Measurements from ENCODE around the gene TAF12.
A peak's percentile ranks its signal among the peaks of the same experiment; 100 is the strongest.
"Not testable (repeated sequence)": the region's sequence is repeated elsewhere in the genome, so short reads cannot be mapped to it uniquely, and the experiment has no call there.

Gene TAF12, protein sequence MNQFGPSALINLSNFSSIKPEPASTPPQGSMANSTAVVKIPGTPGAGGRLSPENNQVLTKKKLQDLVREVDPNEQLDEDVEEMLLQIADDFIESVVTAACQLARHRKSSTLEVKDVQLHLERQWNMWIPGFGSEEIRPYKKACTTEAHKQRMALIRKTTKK

DNA sequence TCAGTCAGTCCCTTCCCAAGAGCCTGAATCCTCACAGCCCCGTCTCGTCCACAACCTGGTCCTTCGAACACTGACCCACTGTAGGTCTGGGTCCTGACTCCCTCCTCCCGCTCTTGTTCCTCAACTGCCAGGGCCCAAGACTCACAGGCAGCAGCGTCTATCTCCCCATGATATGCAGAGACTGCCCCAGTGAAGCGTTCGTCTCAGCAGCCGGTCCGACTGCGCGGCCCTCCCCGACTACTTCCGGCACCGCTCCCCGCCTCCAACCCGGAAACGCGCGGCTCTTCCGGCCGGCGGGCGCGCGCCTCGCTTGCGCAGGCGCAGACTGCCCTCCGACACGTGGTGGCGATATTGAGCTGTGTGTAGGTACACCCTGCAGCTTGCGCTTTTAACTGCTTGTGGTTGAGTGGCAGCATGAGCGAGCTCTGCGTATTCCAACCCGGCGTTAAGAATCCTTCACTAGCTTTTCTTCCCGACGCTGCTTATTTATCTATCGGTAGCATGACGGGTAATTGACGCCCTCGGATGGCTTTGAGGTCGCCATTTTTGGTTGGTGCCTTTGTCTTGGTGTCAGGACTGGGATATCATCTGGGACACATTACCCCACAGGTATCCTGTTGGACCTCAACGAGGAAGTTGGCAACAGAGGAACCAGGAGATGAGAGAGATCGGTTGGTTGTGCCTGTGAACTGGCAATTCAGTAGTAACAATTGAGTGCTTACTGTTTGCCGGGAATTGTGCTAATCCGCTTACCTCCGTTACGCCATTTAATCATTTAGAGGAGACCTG is at the start of gene TAF12:
Gene TAF12 (minus strand): TSS at position 221 of the 789 bp plus-strand sequence. CDS start 20,986 bp downstream, outside the sequence.
- DNase-seq = peak; percentile 95

DNA sequence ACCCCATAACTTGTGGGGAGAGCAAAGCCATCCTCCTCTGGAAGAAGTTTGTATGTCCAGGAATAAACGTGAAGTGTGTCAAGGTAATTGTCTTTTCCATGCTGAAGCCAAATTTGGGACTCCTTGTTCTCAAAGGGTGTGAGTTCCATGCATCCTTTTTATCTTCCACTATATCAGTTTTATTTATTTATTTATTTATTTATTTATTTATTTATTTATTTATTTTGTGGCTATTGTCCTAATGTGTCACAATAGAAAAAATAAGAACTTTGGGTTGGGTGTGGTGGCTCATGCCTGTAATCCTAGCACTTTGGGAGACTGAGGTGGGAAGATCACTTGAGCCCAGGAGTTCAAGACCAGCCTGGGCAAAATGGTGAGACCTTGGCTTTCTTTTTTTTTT is 48.8 kb upstream of the TAF12 start:
- not testable (repeated sequence) for DNase-seq

DNA sequence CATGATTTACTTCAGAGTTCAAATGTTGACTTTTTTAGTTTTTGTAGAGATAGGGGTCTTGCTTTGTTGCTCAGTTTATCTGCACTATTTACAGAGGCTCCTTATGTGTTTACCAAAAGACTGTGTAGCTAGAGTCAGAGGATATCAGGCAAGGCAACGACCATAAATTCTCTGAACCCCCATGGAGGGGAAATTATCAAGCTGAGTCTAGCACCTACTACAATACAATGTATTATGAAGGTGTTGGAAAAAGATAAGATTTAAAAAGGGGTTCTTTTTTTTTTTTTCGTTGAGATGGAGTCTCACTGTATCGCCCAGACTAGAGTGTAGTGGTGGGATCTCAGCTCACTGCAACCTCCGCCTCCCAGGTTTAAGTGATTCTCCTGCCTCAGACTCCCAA is 42.1 kb upstream of the TAF12 start:
- no peak for DNase-seq

DNA sequence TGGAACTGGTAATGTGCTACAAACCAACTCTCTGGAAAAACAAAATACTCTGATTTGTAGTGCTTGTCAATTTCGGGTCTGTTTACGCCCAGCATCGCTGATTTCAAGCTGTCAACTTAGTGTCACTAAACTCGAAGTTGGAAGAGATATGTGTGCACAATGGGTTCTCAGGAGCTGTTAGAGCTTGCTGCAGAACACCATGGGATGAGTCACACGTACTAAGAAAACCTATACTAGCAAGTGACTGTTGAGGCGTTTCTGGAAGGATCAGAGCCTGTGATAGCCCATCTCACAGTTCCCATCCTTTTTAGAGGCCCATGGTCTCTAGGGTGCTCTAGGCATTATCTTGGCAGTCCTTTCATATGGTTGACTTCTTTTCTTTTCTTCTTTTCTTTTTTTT is 40.0 kb upstream of the TAF12 start:
- no peak for DNase-seq

DNA sequence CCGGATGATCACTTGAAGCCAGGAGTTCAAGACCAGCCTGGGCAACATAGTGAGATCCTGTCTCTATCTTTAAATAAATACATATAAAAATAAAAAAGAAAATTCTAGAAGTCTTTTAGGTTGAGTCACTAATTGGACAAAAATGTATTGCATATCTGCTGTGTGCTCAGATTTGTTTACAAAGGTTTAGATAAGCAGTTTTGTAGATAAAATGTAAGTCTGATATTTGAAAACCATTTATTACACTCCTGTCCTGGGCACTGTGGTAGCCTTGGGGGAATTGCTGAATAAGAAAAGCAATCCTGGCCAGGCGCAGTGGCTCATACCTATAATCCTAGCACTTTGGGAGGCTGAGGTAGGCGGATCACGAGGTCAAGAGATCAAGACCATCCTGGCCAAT is 37.3 kb upstream of the TAF12 start:
- DNase-seq = no peak

DNA sequence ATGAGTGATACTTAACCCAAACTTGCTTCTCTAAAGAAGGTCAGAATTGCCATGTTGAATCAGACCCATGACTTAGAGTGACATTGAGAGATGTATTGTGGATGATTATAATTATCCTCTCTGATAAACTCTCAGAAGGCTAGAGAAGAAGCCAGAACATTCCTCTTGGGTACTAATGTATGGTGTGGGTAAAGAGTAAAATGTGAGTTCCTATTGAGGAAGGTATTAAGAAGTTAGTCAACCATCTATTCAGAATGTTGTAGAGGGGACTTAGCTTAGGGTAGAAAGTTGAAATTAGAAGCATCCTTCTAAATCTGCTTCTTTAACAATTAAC is 33.0 kb upstream of the TAF12 start:
- DNase-seq = no peak

DNA sequence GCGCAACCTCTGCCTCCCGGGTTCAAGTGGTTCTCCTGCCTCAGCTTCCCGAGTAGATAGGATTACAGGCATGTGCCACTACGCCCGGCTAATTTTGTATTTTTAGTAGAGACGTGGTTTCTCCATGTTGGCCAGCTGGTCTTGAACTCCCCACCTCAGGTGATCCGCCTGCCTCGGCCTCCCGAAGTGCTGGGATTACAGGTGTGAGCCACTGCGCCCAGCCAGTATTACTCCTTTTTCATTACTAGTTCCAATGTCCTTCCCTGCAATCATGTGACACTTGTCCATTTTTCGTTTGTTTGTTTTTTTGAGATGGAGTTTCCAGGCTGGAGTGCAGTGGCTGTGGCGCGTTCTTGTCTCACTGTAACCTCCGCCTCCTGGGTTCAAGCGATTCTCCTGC is 30.1 kb upstream of the TAF12 start:
- not testable (repeated sequence) for DNase-seq

DNA sequence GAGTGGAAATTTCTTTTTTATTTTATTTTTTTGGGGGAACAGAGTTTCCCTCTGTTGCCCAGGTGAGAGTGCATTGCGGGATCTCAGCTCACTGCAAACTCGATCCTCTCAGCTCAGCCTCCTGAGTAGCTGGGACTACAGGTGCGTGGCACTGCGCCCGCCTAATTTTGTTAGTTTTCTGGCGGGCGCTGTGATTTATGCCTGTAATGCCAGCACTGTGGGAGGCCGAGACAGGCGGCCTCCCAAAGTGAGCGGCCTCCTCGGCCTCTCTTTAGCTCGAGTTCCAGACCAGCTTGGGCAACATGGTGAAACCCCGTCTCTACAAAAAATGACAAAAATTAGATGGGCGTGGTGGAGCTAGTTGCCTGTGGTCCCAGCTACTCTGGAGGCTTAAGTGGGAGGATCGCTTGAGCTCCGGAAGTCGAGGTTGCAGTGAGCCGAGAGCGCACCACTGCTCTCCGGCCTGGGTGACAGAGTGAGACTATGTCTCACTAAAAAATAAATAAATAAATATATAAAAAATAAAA is 28.4 kb upstream of the TAF12 start:
- no peak for DNase-seq

DNA sequence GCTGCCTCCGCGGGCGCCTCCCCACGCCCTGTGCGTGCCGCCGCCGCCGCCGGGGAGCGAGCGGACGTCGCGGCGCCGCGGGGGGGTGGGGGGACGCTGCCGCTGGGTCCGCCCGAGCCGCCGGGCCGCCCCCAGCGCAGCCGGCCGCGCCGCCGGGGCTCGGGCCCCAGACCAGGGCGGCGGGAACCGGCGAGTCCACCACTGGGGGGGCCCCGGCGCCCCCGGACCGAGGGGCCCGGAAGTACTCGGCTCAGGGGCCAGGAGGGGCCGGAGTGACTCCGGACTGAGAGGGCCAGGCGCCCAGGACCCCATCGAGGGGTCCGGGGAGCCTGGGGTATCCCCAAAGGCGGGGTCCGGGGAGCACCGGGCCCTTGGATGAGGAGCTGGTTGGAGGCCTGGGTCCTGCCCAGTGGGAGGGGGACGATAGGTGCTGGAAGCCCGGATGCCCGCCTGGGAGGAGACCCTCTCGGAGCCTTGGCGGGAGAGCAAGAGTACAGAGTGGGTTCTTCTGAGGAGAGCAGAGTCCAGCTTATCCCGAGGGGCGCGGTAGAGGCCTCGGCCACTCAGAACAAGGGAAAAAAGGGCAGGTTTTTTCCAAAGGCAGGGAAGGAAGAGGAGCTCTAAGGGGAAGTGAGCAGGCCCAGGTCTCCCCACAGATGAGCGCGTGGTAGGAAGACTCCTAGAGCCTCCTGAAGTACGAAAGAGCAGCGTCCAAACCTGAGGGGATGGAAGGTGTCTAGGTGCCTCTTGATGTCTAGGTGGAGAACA is 26.3 kb upstream of the TAF12 start:
- peak; percentile 46 for DNase-seq

DNA sequence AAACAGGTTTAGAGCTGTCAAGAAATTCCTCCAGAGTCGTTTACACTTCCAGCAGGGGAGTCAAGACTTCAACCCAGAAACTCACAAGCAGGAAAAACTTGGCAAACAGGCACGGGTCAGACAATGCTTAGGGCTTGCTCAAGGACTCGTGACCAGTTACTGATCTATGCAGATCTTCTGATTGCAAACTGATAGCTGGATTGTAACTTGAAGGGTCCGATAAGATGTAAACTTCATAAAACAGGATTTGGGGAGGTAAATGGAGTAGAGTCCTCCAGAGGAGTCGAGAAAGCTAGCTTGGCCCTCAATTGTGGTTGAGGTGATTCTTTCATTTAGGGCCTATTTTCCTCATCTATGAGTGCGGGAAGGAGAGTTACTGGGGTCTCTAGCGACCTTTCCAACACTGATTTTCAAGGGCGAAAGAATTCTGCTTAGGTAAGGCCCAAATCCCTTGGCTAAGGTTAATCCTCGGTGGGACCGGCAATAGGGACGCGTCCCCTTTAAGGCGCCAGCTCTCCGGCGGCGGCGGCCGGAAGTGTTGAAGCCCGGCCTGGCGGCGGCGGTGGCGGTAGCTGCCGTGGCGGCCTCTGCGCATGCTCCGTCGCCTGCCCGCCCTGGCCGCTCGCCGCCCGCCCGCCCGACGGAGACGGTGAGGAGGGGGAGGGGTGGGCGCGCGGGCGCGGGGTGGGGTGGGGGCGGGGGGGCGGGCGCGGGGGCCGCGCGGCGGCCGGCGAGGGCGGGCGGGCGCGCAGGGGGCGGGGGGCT is 25.5 kb upstream of the TAF12 start, which contains the start of gene GMEB1:
Gene GMEB1 (plus strand): TSS at position 594 of the 765 bp plus-strand sequence. CDS start 14,829 bp downstream, outside the sequence.
- peak; percentile 80 for DNase-seq

DNA sequence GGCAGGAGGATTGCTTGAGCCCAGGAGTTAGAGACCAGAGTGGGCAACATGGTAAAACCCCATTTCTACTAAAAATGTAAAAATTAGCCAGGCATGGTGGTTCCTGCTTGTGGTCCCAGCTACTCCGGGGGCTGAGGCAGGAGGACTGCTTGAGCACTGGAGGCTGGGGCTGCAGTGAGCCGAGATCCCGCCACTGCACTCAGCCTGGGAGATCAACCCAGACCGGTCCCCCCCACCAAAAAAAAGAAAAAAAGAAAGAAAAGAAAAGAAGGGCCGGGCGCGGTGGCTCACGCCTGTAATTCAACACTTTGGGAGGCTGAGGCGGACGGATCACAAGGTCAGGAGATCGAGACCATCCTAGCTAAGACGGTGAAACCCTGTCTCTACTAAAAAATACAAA is 23.9 kb upstream of the TAF12 start:
- DNase-seq = no peak

DNA sequence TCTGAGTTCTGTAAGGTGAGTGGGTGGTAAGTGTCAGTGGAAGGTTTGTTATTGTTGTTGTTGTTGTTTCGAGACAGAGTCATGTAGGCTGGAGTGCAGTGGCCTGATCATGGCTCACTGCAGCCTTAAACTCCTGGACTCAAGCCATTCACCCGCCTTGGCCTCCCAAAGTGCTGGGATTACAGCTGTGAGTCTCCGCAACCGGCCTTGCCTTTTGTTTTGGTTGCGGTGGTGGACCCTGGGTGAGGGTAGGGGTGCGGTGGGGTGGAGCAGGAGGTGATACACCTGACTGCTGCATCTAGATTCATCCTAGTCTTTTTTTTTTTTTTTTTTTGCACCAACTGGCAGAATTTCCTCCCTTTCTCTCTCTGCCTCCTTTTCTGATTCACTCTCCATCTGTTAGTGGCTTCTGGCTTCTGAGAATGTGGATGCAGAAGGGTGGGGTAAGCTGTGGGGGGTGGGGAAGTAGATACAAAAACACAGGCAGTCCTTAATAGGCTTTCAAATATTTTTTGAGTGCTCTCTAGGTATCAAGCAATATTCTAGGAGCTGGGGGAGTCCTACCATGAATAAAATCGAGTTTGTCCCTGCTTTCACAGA is 21.1 kb upstream of the TAF12 start:
- no peak for DNase-seq

DNA sequence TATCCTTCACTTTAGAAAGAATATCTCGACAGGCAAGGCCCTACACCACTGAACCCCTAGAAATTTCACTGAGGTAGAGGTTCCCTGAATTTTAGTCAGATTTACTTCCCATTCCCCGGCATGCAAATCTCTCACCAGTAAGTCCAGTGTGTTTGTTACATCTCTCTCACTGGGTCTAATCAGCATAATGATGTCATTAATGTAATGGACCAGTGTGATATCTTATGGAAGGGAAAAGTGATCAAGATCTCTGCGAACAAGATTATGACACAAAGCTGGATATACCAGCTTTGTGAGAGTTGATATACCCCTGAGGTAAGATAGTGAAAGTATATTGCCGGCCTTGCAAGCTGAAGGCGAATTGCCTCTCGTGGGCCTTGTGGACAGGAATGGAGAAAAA is 13.5 kb upstream of the TAF12 start:
- DNase-seq = no peak

DNA sequence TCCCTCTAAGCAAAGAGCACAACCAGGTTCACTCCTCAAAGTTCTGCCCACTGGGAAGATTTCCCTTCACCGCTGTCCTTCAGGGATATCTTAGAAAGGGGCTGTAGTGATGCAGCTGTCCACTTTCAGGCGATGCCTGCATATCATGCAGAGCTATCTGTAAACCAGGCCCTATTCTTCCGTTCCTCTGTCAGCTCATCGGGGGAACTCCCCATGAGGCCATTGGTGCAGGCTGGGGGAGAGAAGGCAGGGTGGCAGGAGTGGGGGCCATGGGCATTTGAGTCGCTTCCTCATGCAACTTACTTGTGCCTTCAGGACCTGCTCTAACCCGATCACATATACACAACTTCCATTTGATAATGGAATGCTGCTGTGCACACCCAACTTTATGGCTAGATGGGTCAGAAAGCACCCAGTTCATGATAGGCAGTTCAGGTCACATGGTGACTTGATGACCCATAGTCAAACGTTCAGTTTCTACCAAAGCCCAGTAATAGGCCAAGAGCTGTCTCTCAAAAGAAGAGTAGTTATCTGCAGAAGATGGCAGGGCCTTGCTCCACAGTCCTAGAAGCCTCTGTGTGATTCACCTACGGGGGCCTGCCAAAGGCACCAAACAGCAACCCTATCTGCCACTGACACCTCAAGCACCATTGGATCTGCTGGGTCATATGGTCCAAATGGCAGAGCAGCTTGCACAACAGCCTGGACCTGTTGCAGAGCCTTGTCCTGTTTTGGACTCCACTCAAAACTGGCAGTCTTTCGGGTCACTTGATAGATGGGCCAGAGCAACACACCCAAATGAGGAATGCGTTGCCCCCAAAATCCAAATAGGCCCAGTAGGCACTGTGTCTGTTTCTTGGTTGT is 12.8 kb upstream of the TAF12 start:
- DNase-seq = not testable (repeated sequence)

DNA sequence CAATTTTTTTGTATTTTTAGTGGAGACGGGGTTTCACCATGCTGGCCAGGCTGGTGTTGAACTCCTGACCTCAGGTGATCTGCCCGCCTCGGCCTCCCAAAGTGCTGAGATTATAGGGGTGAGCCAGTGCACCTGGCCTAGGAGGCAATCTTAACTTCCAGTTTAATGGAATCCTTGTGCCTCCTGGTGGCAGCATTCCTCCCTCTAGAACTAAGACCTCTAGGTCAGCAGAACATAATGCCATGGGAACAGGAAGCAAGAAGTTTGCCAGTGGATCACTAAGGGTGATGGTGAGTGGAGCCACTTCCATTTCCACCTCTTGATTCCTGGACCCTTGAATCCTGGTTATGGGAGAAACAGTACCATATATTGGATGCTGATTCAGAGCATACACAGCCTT is 11.0 kb upstream of the TAF12 start:
- DNase-seq = not testable (repeated sequence)

DNA sequence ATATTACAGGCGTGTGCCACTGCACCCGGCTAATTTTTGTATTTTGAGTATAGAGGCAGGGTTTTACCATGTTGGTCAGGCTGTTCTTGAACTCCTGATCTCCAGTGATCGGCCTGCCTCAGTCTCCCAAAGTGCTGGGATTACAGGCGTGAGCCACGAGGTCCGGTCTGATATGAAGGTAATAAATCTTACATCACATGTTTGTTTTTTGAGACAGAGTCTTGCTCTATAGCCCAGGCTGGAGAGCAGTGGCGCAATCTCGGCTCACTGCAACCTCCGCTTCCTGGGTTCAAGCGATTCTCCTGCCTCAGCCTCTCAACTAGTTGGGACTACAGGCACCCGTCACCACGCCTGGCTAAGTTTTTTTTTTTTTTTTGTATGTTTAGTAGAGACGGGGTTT is 10.2 kb upstream of the TAF12 start:
- not testable (repeated sequence) for DNase-seq

DNA sequence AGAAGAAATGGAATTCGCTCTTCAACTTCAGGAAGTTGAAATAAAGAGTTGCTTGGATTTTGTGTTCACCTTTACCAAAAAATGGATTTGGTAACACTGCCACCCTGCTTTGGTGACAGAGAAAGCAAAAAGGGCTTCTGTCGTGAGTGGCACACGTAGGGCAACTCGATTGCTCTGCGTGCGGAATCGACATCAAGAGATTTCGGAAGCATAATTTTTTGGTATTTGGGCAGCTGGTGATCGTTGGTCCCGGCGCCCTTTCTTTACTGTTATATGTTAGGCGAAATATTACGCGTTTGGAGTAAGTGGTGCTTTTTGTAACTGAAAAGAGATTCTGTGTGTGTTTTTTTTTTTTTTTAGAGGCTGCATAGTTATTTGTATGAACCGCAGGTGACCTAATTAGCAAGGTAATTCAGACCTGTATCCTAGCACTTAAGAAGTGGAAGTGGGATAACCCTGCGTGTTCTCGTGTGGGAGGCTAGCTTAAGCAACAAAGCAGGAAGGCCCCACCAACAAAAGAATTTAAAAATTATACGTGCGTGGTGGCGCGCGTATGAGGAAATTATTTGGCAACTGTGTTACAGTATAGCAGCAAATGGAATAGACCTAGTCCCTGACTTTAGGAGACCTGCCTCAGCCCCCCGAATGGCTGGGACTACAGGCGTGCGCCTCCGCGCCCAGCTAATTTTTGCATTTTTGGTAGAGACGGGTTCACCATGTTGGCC is 5.8 kb upstream of the TAF12 start, which contains the start of gene RNU11:
Gene RNU11 (plus strand): TSS at position 127 of the 725 bp plus-strand sequence.
- DNase-seq = peak; percentile 99

DNA sequence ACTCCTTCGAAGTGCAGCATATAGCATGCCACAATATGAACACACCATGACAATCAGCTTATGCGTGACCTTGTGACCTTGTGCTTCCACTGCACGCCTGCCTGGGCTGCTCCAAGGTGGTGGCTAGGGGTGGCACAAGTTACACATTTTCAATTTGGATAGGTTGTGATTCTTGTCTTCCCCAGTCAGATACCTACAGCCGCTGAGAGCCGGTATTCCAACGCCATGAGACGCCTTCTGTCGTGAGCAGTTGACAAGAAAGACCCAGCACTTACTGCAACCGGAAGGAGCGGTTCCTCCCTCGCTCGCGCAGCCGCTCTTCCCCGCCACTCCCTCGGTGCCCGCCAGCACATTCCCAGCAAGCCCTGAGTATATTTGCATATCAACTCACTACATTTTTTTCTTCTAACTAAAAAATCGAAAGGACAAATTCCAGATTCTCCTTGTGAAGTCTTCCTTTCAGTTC is 5.2 kb upstream of the TAF12 start:
- DNase-seq = peak; percentile 94

DNA sequence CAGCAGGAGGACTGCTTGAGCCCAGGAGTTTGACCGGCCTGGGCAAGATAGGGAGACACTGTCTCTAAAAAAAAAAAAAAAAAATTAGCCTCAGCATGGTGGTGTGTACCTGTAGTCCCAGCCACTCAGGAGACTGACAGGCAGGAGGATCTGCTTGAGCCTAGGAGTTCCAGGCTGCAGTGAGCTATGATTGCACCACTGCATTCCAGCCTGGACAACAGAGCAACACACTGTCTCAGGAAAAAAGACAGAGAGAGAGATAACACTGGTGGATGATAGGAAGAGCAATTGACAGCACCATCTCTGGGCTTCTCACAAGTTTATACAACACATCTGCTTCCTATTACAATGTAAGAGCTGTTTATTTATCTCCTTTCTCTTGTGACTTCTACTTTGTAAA is 3.2 kb upstream of the TAF12 start:
- no peak for DNase-seq

DNA sequence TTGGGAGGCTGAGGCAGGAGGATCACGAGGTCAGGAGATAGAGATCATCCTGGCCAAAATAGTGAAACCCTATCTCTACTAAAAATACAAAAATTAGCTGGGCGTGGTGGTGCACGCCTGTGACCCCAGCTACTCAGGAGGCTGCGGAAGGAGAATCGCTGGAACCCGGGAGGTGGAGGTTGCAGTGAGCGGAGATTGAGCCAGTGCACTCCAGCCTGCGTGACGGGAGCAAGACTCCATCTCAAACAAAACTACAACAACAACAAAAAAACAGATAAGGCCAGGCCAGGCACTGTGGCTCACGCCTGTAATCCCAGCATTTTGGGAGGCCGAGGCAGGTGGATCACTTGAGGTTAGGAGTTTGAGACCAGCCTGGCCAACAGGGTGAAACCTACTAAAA is 2.5 kb upstream of the TAF12 start:
- DNase-seq = not testable (repeated sequence)
